Activated CD4-positive, alpha-beta T cell treated with anti-CD3 and anti-CD28 coated beads for 36 hours (primary cell): ENCODE results near the gene CDC42EP4. TPM values are rescaled to one million over a fixed set of nuclear protein-coding genes. Genes with fewer than 3 reads are reported as not detected.

Source experiments
- total RNA-seq, 2 experiments: library from RNA; stranded (reverse); gene quantifications; one replicate each; pipeline ENCODE4 v1.2.3, GENCODE V29; 2021

Gene CDC42EP4
- total RNA-seq, 2 experiments from 2014 or later: 0.87 to 0.91 TPM

Other genes with a start within 250 kb of the CDC42EP4 start
- 10 to 100 TPM; 12.5 to 17.2 TPM for gene SLC39A11, start 219.3 kb downstream of the CDC42EP4 start, total RNA-seq
- gene SSTR2, start 147.0 kb downstream of the CDC42EP4 start, total RNA-seq: under 1 TPM; 0.11 to 0.16 TPM
- 10 to 100 TPM; 25.6 to 39.0 TPM for gene COG1, start 118.9 kb downstream of the CDC42EP4 start, total RNA-seq
- gene CPSF4L, start 50.1 kb downstream of the CDC42EP4 start, total RNA-seq: not detected